K562 (cell line): Measurements from ENCODE around the gene FAM219B. TPM values are rescaled to one million over a fixed set of nuclear protein-coding genes. Genes with fewer than 3 reads are reported as not detected.

Experiments
- ARNT ChIP-seq, 2 experiments: fragments of 450-650 bp; IDR thresholded peaks; 2 replicates each; pipeline ENCODE4 v1.6.1; 2016; ENCODE audit warnings: mild to moderate bottlenecking in 1 of 2
- CHD1 ChIP-seq: fragments of 200-600 bp; sonication (generic); IDR thresholded peaks from one replicate; pipeline ENCODE4 v1.6.1; 2012; ENCODE audit warnings: mild to moderate bottlenecking, moderate library complexity, low read length, inconsistent platforms
- DDX20 ChIP-seq: fragments of 450-650 bp; IDR thresholded peaks from 2 replicates; pipeline ENCODE4 v1.6.1; 2016; ENCODE audit warnings: missing genetic modification characterization, low read depth, mild to moderate bottlenecking, missing compliant biosample characterization, moderate library complexity
- ESRRA ChIP-seq: fragments of 450-650 bp; IDR thresholded peaks from 2 replicates; pipeline ENCODE4 v1.6.1; 2014; ENCODE audit warnings: low read depth, mild to moderate bottlenecking, moderate library complexity, borderline replicate concordance
- FOSL1 ChIP-seq: fragments of 200-800 bp; sonication (Bioruptor generic); conservative IDR thresholded peaks from 2 replicates; pipeline ENCODE4 v1.6.1; 2016; ENCODE audit warnings: missing genetic modification characterization, missing compliant biosample characterization
- FOXP1 ChIP-seq: sonication (generic); formaldehyde crosslinking; IDR thresholded peaks from 2 replicates; pipeline ENCODE4 v1.8.0; 2022; ENCODE audit warnings: mild to moderate bottlenecking, missing genetic modification reagents
- LCOR ChIP-seq: sonication (generic); formaldehyde crosslinking; IDR thresholded peaks from 2 replicates; pipeline ENCODE4 v1.8.0; 2022; ENCODE audit warnings: mild to moderate bottlenecking, missing genetic modification reagents
- PCBP1 ChIP-seq: fragments of 200-400 bp; formaldehyde crosslinking; IDR thresholded peaks from 2 replicates; pipeline ENCODE4 v1.6.1; 2018; ENCODE audit warnings: mild to moderate bottlenecking, low read depth, low read length; ENCODE audit not compliant: poor library complexity, severe bottlenecking
- PHF20 ChIP-seq: fragments of 450-650 bp; IDR thresholded peaks from 2 replicates; pipeline ENCODE4 v1.6.1; 2018; ENCODE audit not compliant: partially characterized antibody
- RFX5 ChIP-seq: IDR thresholded peaks from 2 replicates; pipeline ENCODE4 v1.6.1; 2011; ENCODE audit warnings: low read depth, mild to moderate bottlenecking, improper control_type of control experiment, low read length
- U2AF2 ChIP-seq: fragments of 200-400 bp; formaldehyde crosslinking; optimal IDR thresholded peaks from 2 replicates; pipeline ENCODE3; 2017; ENCODE audit warnings: low read depth, mild to moderate bottlenecking, low read length
- ZFX ChIP-seq: sonication (generic); formaldehyde crosslinking; IDR thresholded peaks from 2 replicates; pipeline ENCODE4 v1.8.0; 2022; ENCODE audit warnings: mild to moderate bottlenecking, missing genetic modification reagents, moderate library complexity
- polyA plus RNA-seq, 8 experiments: library from polyadenylated mRNA; depleted of rRNA in 4 of 8; stranded (reverse) in 5 of 8; unstranded in 3 of 8; fragments of >200 nt; fragmentation: Nextera tagmentation in 2 of 8; fragmentation: Illumina TruSeq in 1 of 8; extraction: Ambion mirVana in 2 of 8; extraction: Trizol in 1 of 8; gene quantifications; 2 replicates each; pipeline versions ENCODE4 v1.2.1 to v1.2.3, GENCODE V29; 2011 to 2014; ENCODE audit warnings: inconsistent platforms in 1 of 8, missing spikeins in 1 of 8
- total RNA-seq, 7 experiments: library from RNA; depleted of rRNA in 6 of 7; stranded (reverse); fragments of >200 nt in 6 of 7; fragmentation: Illumina TruSeq in 2 of 7; extraction: Trizol in 2 of 7; gene quantifications; 2 replicates each; pipeline versions ENCODE4 v1.2.1 to v1.2.3, GENCODE V29; 2011 to 2021; ENCODE audit warnings: low replicate concordance in 1 of 7
- TF ChIP-seq, protein P1 (sequence below): fragments of 450-650 bp; IDR thresholded peaks from 2 replicates; pipeline ENCODE4 v1.6.1; 2016; ENCODE audit warnings: low read depth
- TF ChIP-seq, protein P2 (sequence below): sonication (generic); formaldehyde crosslinking; IDR thresholded peaks from 2 replicates; pipeline ENCODE4 v1.8.0; 2023; ENCODE audit warnings: missing genetic modification reagents, mild to moderate bottlenecking, borderline replicate concordance
- TF ChIP-seq, protein P3 (sequence below): sonication (generic); formaldehyde crosslinking; IDR thresholded peaks from 2 replicates; pipeline ENCODE4 v1.8.0; 2022; ENCODE audit warnings: missing genetic modification reagents, mild to moderate bottlenecking, borderline replicate concordance

The FAM219B gene
- total and polyA plus RNA-seq, 9 of the 15 experiments (the other 6 are each of a cell fraction or from before 2014, with no cell fraction given): 6.8 to 50.4 (median 29.4) TPM

DNA sequence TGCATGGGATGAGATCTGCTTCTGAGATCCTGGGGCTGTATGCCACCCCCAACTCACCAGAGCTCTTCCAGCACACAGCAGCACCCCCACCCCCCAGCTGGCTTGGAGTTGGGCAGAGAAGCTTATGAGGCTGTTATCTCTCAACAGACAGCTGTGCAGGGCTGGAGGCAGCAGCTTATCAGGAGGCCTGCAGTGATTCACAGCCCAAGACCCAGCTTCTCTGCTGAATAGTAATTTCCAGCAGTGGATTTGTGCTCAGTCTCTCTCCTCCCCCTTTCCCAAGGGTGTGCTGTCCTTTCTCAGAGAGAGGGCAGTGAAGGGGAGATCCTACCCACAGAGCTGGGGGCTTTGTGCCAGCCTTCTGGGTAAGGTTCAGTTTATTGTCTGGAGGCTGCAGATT is 47.9 kb upstream of the FAM219B start (continued):
- TF ChIP-seq DDX20 (tag) (no peak), CHD1 (no peak), ESRRA (peak; percentile 82), LCOR (CRISPR knock-in tag) (peak; percentile 69), PCBP1 (no peak), RFX5 (no peak), FOXP1 (CRISPR knock-in tag) (no peak; the same call in 1 of the 2 replicates), ARNT (IDR thresholded peaks at IDR 0.05) (peak; percentile 81 to 93; a peak in 3 of 4 replicates), FOSL1 (peak; percentile 90), ZFX (CRISPR knock-in tag) (no peak), PHF20 (no peak), U2AF2 (no peak)
- TF ChIP-seq, protein P1, sequence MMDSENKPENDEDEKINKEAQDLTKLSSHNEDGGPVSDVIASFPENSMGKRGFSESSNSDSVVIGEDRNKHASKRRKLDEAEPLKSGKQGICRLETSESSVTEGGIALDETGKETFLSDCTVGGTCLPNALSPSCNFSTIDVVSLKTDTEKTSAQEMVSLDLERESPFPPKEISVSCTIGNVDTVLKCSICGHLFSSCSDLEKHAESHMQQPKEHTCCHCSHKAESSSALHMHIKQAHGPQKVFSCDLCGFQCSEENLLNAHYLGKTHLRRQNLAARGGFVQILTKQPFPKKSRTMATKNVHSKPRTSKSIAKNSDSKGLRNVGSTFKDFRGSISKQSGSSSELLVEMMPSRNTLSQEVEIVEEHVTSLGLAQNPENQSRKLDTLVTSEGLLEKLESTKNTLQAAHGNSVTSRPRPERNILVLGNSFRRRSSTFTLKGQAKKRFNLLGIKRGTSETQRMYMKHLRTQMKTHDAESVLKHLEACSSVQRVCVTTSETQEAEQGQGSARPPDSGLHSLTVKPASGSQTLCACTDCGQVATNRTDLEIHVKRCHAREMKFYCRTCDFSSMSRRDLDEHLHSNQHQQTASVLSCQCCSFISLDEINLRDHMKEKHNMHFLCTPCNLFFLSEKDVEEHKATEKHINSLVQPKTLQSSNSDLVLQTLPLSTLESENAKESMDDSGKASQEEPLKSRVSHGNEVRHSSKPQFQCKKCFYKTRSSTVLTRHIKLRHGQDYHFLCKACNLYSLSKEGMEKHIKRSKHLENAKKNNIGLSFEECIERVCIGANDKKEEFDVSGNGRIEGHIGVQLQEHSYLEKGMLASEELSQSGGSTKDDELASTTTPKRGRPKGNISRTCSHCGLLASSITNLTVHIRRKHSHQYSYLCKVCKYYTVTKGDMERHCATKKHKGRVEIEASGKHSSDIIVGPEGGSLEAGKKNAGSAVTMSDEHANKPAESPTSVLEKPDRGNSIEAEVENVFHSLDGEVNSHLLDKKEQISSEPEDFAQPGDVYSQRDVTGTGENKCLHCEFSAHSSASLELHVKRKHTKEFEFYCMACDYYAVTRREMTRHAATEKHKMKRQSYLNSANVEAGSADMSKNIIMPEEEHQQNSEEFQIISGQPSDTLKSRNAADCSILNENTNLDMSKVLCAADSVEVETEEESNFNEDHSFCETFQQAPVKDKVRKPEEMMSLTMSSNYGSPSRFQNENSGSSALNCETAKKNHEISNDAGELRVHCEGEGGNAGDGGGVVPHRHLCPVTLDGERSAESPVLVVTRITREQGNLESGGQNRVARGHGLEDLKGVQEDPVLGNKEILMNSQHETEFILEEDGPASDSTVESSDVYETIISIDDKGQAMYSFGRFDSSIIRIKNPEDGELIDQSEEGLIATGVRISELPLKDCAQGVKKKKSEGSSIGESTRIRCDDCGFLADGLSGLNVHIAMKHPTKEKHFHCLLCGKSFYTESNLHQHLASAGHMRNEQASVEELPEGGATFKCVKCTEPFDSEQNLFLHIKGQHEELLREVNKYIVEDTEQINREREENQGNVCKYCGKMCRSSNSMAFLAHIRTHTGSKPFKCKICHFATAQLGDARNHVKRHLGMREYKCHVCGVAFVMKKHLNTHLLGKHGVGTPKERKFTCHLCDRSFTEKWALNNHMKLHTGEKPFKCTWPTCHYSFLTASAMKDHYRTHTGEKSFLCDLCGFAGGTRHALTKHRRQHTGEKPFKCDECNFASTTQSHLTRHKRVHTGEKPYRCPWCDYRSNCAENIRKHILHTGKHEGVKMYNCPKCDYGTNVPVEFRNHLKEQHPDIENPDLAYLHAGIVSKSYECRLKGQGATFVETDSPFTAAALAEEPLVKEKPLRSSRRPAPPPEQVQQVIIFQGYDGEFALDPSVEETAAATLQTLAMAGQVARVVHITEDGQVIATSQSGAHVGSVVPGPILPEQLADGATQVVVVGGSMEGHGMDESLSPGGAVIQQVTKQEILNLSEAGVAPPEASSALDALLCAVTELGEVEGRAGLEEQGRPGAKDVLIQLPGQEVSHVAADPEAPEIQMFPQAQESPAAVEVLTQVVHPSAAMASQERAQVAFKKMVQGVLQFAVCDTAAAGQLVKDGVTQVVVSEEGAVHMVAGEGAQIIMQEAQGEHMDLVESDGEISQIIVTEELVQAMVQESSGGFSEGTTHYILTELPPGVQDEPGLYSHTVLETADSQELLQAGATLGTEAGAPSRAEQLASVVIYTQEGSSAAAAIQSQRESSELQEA: no peak
- TF ChIP-seq, protein P2, sequence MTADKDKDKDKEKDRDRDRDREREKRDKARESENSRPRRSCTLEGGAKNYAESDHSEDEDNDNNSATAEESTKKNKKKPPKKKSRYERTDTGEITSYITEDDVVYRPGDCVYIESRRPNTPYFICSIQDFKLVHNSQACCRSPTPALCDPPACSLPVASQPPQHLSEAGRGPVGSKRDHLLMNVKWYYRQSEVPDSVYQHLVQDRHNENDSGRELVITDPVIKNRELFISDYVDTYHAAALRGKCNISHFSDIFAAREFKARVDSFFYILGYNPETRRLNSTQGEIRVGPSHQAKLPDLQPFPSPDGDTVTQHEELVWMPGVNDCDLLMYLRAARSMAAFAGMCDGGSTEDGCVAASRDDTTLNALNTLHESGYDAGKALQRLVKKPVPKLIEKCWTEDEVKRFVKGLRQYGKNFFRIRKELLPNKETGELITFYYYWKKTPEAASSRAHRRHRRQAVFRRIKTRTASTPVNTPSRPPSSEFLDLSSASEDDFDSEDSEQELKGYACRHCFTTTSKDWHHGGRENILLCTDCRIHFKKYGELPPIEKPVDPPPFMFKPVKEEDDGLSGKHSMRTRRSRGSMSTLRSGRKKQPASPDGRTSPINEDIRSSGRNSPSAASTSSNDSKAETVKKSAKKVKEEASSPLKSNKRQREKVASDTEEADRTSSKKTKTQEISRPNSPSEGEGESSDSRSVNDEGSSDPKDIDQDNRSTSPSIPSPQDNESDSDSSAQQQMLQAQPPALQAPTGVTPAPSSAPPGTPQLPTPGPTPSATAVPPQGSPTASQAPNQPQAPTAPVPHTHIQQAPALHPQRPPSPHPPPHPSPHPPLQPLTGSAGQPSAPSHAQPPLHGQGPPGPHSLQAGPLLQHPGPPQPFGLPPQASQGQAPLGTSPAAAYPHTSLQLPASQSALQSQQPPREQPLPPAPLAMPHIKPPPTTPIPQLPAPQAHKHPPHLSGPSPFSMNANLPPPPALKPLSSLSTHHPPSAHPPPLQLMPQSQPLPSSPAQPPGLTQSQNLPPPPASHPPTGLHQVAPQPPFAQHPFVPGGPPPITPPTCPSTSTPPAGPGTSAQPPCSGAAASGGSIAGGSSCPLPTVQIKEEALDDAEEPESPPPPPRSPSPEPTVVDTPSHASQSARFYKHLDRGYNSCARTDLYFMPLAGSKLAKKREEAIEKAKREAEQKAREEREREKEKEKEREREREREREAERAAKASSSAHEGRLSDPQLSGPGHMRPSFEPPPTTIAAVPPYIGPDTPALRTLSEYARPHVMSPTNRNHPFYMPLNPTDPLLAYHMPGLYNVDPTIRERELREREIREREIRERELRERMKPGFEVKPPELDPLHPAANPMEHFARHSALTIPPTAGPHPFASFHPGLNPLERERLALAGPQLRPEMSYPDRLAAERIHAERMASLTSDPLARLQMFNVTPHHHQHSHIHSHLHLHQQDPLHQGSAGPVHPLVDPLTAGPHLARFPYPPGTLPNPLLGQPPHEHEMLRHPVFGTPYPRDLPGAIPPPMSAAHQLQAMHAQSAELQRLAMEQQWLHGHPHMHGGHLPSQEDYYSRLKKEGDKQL (CRISPR knock-in tag): no peak
- TF ChIP-seq, protein P3, sequence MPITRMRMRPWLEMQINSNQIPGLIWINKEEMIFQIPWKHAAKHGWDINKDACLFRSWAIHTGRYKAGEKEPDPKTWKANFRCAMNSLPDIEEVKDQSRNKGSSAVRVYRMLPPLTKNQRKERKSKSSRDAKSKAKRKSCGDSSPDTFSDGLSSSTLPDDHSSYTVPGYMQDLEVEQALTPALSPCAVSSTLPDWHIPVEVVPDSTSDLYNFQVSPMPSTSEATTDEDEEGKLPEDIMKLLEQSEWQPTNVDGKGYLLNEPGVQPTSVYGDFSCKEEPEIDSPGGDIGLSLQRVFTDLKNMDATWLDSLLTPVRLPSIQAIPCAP: no peak
